ENCODE data around the gene FLT1. TPM values are rescaled to one million over a fixed set of nuclear protein-coding genes. Genes with fewer than 3 reads are reported as not detected.

FLT1 gene
- polyA plus RNA-seq, 2 of the 4 experiments (the other 2 are of a cell fraction): not detected

DNA sequence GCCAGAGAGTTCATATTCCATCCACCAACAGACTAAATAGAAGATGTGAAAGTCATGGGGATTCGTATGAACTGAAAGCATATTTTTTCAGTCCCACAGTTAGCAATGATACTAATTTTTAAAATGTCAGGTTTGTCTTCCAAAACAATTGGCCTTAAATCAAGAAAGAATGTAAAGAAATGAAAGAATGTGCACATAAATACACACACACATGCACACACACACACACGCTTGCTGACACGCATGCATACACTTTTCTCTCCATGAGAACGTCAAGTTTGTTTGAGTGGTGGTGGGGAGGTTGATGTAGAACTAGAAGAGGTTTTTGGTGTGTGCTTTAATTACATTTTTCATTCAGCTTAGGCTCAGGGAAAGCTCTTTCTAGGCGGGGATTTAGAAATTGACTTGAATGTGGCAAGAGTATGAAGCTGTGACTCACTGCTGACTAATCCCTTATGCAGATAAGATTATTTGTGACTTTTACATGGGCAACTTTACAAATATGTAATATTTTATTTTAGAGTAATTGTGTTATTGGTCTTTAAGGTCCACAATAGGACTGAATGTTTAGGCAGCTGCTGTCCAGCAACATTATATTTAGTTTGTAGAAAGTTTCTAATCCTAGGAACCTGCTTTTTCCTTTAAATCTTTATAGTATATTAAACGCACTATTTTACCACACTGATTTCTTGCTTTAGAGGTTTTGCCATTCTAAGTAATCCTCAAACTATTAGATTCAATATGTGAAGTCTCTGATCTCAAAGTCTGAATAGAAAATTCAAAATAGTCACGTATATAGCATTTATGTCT lies 18.8 kb downstream of the FLT1 start:
- FAIRE-seq: no peak
- no peaks in the 10 kb centered on the region for H3K9me3 ChIP-seq
- CTCF ChIA-PET: interaction anchor here (0.6 to 0.9 kb wide), 2 partner anchors 13 to 891 kb away, joined by 3 to 4 read pairs; no protein-coding TSS in a partner anchor
- no peak for ATAC-seq
- no peak overlapping the region for H3K27ac ChIP-seq
- DNase-seq (ENCODE audit: low read depth in 1 of 2, low spot score in 1 of 2): peak in 1 of 2 experiments; percentile 3
- H3K4me2 ChIP-seq: no peak overlapping the region
- WGBS (ENCODE audit: missing lambda C conversion rate): 34% methylated on average over 7 of the region's 7 CpGs
- no peak for TF ChIP-seq RNF2 (IDR thresholded peaks at IDR 0.05; ENCODE audit: borderline replicate concordance, low read depth)
- no peak for TF ChIP-seq CEBPB (IDR thresholded peaks at IDR 0.05)
- no peak for TF ChIP-seq ZFP36 (IDR thresholded peaks at IDR 0.05; ENCODE audit: borderline replicate concordance, partially characterized antibody)
- TF ChIP-seq CBX2 (IDR thresholded peaks at IDR 0.05; ENCODE audit: borderline replicate concordance, low read depth): no peak
- no peak for TF ChIP-seq ESRRA (IDR thresholded peaks at IDR 0.05; ENCODE audit: borderline replicate concordance, low read length)
- no peak for TF ChIP-seq PBX3 (IDR thresholded peaks at IDR 0.05)
- POLR2A ChIA-PET: no interaction called here
- H3K4me3 ChIP-seq: no peak overlapping the region
- no peaks in the 10 kb centered on the region for H3K4me1 ChIP-seq

DNA sequence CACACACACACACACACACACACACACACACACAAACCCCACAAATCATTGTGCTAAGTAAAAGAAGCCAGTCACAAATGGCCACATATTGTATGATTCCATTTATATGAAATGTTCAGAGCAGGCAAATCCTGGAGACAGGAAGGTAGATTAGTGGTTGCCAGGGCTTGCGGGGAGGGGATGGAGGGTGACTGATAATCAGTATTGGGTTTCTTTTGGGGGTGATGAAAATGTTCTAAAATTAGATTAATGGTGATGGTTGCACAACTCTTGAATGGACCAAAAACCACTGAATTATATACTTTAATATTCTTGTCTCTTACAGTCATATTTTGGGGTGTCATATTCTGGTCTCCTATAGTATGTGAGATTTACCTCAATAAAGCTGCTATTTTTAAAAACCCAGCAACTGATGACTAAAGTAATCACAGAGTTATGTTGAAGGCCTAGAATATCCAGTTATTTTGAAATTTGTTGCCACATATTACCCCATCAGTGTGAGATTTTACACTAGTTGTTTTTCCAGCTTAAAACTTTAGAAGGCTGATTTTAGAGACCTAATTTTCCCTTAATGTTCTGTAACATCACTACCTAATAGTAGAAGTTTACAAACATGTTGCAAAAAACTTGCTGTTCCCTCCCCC lies 20.3 kb downstream of the FLT1 start:
- CTCF ChIA-PET: interaction anchor here (0.6 kb wide), 1 partner anchor 131 kb away, joined by 3 read pairs; no protein-coding TSS in a partner anchor
- FAIRE-seq: no peak

GRCh38 chr13:28473044-28473443 lies 21.9 kb downstream of the FLT1 start:
- no peak for FAIRE-seq
- Histone ChIP-seq H3K4me1 (no peaks in the 10 kb centered on the region), H3K9me3 (no peaks in the 10 kb centered on the region), H3K27ac (no peak overlapping the region), H3K4me2 (no peak overlapping the region), H3K4me3 (no peak overlapping the region)
- TF ChIP-seq MAFK (IDR thresholded peaks at IDR 0.05; ENCODE audit: partially characterized antibody) (peak; percentile 53), E2F6 (IDR thresholded peaks at IDR 0.05; ENCODE audit: borderline replicate concordance, low read depth) (no peak), RNF2 (IDR thresholded peaks at IDR 0.05; ENCODE audit: borderline replicate concordance, low read depth) (no peak), MAX (IDR thresholded peaks at IDR 0.05) (no peak), NR3C1 (IDR thresholded peaks at IDR 0.05) (no peak), NFE2L2 (conservative IDR thresholded peaks at IDR 0.05; ENCODE audit: low read length) (0 out of 2 replicates have a peak, but pooled peaks have one; percentile 19)
- no peak for ATAC-seq
- WGBS (ENCODE audit: missing lambda C conversion rate): 11% methylated on average over 7 of the region's 7 CpGs
- ChIA-PET CTCF (no interaction called here), POLR2A (no interaction called here)
- DNase-seq (ENCODE audit: low read depth in 1 of 2, low spot score in 1 of 2): no peak

More for the DNA sequence above, 20.3 kb downstream of the FLT1 start:
- no peak for DNase-seq (ENCODE audit: low read depth in 1 of 2, low spot score in 1 of 2)
- Histone ChIP-seq H3K4me3 (no peak overlapping the region), H3K4me1 (no peaks in the 10 kb centered on the region), H3K9me3 (no peaks in the 10 kb centered on the region), H3K27ac (no peak overlapping the region), H3K4me2 (no peak overlapping the region)
- no peak for ATAC-seq
- POLR2A ChIA-PET: no interaction called here
- 84% methylated on average over 1 of the region's 1 CpG for WGBS (ENCODE audit: missing lambda C conversion rate)
- no peak for TF ChIP-seq KDM1A (IDR thresholded peaks at IDR 0.05; ENCODE audit: low read depth)
- TF ChIP-seq, protein P1, sequence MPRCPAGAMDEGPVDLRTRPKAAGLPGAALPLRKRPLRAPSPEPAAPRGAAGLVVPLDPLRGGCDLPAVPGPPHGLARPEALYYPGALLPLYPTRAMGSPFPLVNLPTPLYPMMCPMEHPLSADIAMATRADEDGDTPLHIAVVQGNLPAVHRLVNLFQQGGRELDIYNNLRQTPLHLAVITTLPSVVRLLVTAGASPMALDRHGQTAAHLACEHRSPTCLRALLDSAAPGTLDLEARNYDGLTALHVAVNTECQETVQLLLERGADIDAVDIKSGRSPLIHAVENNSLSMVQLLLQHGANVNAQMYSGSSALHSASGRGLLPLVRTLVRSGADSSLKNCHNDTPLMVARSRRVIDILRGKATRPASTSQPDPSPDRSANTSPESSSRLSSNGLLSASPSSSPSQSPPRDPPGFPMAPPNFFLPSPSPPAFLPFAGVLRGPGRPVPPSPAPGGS (IDR thresholded peaks at IDR 0.05): no peak
- TF ChIP-seq SREBF2 (IDR thresholded peaks at IDR 0.05): no peak

DNA sequence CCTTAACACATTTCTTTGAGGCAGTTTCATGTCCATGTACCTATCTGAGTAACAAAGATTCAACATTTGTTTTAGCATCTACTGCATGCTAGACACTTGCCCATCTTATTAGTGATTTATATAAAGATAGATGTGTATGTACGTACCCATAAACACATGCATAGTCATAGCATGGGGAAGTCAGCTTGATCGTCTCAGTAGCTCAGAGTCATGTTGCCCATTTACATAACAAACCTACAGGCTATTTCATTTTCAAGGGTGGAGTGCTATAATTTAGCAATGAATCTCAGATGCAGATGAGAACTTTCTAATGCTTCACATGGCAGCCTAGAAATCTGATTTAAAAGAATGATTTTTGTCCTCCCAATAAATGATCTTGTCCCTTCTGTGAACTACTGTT lies 23.5 kb downstream of the FLT1 start:
- 49% methylated on average over 2 of the region's 2 CpGs for WGBS (ENCODE audit: missing lambda C conversion rate)
- no peak for ATAC-seq
- no peaks in the 10 kb centered on the region for H3K4me1 ChIP-seq
- no peak for DNase-seq (ENCODE audit: low read depth in 1 of 2, low spot score in 1 of 2)
- no peak overlapping the region for H3K4me3 ChIP-seq
- no peaks in the 10 kb centered on the region for H3K9me3 ChIP-seq
- CTCF ChIA-PET: no interaction called here
- POLR2A ChIA-PET: no interaction called here
- H3K27ac ChIP-seq: no peak overlapping the region
- no peak overlapping the region for H3K4me2 ChIP-seq
- FAIRE-seq: no peak
- TF ChIP-seq, protein P1 (IDR thresholded peaks at IDR 0.05): no peak
- no peak for TF ChIP-seq PBX3 (IDR thresholded peaks at IDR 0.05)
- TF ChIP-seq KDM1A (IDR thresholded peaks at IDR 0.05; ENCODE audit: low read depth): no peak
- no peak for TF ChIP-seq POLR2A (IDR thresholded peaks at IDR 0.05; ENCODE audit: low read length)
- TF ChIP-seq ESRRA (IDR thresholded peaks at IDR 0.05; ENCODE audit: borderline replicate concordance, low read length): no peak
- no peak for TF ChIP-seq KDM5A (IDR thresholded peaks at IDR 0.05)
- no peak for TF ChIP-seq MAFK (IDR thresholded peaks at IDR 0.05; ENCODE audit: partially characterized antibody)
- TF ChIP-seq EHMT2 (IDR thresholded peaks at IDR 0.05; ENCODE audit: low read depth): no peak
- no peak for TF ChIP-seq HOXA7 (CRISPR knock-in tag; IDR thresholded peaks at IDR 0.05)

All from A549 (cell line).